HepG2 (cell line): Measurements from ENCODE around the gene PACS1. TPM values are rescaled to one million over a fixed set of nuclear protein-coding genes. Genes with fewer than 3 reads are reported as not detected.

Experiments used
- DZIP1 ChIP-seq: sonication (generic); formaldehyde crosslinking; IDR thresholded peaks from 2 replicates; pipeline ENCODE4 v1.5.0; 2020; ENCODE audit warnings: mild to moderate bottlenecking, missing genetic modification reagents
- HDAC2 ChIP-seq: sonication (generic); formaldehyde crosslinking; IDR thresholded peaks from 2 replicates; pipeline ENCODE4 v1.4.0; 2020; ENCODE audit warnings: missing genetic modification reagents
- HNF4G ChIP-seq, 2 experiments: sonication (generic) in 1 of 2; formaldehyde crosslinking in 1 of 2; IDR thresholded peaks; 2 replicates each; pipeline versions ENCODE4 v1.4.0 to v1.6.1; 2011 to 2020; ENCODE audit warnings: borderline replicate concordance in 2 of 2, low read depth in 2 of 2, mild to moderate bottlenecking in 2 of 2, low read length in 1 of 2, missing genetic modification reagents in 1 of 2, moderate library complexity in 1 of 2
- MTF2 ChIP-seq: sonication (generic); formaldehyde crosslinking; IDR thresholded peaks from 2 replicates; pipeline ENCODE4 v1.5.0; 2020; ENCODE audit warnings: missing genetic modification reagents, borderline replicate concordance
- SNRNP70 ChIP-seq: fragments of 200-400 bp; formaldehyde crosslinking; IDR thresholded peaks from 2 replicates; pipeline ENCODE4 v1.6.1; 2017; ENCODE audit warnings: mild to moderate bottlenecking, low read depth, low read length, moderate library complexity
- SRSF9 ChIP-seq: fragments of 200-400 bp; formaldehyde crosslinking; IDR thresholded peaks from 2 replicates; pipeline ENCODE4 v1.6.1; 2018; ENCODE audit warnings: borderline replicate concordance, mild to moderate bottlenecking, low read depth, low read length; ENCODE audit not compliant: insufficient read depth, poor library complexity, severe bottlenecking
- ZBTB25 ChIP-seq: IDR thresholded peaks from 2 replicates; pipeline ENCODE4 v1.6.1; 2018; ENCODE audit warnings: missing genetic modification reagents
- ZNF142 ChIP-seq: sonication (generic); formaldehyde crosslinking; IDR thresholded peaks from 2 replicates; pipeline ENCODE4 v1.4.0; 2020; ENCODE audit warnings: missing genetic modification reagents
- ZNF451 ChIP-seq: sonication (generic); formaldehyde crosslinking; IDR thresholded peaks from 2 replicates; pipeline ENCODE4 v1.5.0; 2020; ENCODE audit warnings: mild to moderate bottlenecking, missing genetic modification reagents
- ZNF576 ChIP-seq: sonication (generic); formaldehyde crosslinking; IDR thresholded peaks from 2 replicates; pipeline ENCODE4 v1.4.0; 2020; ENCODE audit warnings: mild to moderate bottlenecking, missing genetic modification reagents
- ZNF687 ChIP-seq: sonication (generic); formaldehyde crosslinking; IDR thresholded peaks from 2 replicates; pipeline ENCODE4 v1.5.1; 2020; ENCODE audit warnings: mild to moderate bottlenecking, missing genetic modification reagents, moderate library complexity
- ZSCAN25 ChIP-seq: sonication (generic); formaldehyde crosslinking; IDR thresholded peaks from 2 replicates; pipeline ENCODE4 v1.8.0; 2022; ENCODE audit warnings: mild to moderate bottlenecking, missing genetic modification reagents
- polyA plus RNA-seq, 8 experiments: library from polyadenylated mRNA; depleted of rRNA in 3 of 8; stranded (reverse) in 7 of 8; unstranded in 1 of 8; fragments of >200 nt; fragmentation: Illumina TruSeq in 4 of 8; extraction: Trizol in 4 of 8; gene quantifications; 2 replicates each; pipeline versions ENCODE4 v1.2.1 to v1.2.3, GENCODE V29; 2011 to 2016; ENCODE audit warnings: low read depth in 4 of 8, missing spikeins in 1 of 8, mixed read lengths in 1 of 8; ENCODE audit not compliant: insufficient read depth in 1 of 8
- total RNA-seq, 5 experiments: library from RNA; depleted of rRNA; stranded (reverse); fragments of >200 nt; fragmentation: Illumina TruSeq; extraction: Trizol; gene quantifications; 2 replicates each; pipeline ENCODE4 v1.2.3, GENCODE V29; 2016; ENCODE audit warnings: low read depth in 1 of 5

Gene PACS1
- total and polyA plus RNA-seq, 2 of the 13 experiments (the other 11 are each of a cell fraction or from before 2014, with no cell fraction given), result 7.6 to 8.6 TPM

GRCh38 chr11:66119348-66120133 lies 49.5 kb downstream of the PACS1 start (continued):
- no peak for TF ChIP-seq ZNF576
- TF ChIP-seq ZSCAN25 (CRISPR knock-in tag), result no peak; the same call in 1 of the 2 replicates
- TF ChIP-seq SNRNP70, result no peak
- no peak for TF ChIP-seq MTF2 (CRISPR knock-in tag)
- TF ChIP-seq ZBTB25, result no peak
- no peak for TF ChIP-seq ZNF687 (CRISPR knock-in tag)
- TF ChIP-seq ZNF451 (CRISPR knock-in tag), result no peak
- TF ChIP-seq DZIP1 (CRISPR knock-in tag), result no peak
- TF ChIP-seq SRSF9, result no peak
- TF ChIP-seq HNF4G (IDR thresholded peaks at IDR 0.05; ENCODE audit: borderline replicate concordance, low read depth, low read length), result 0 out of 2 replicates have a peak, but pooled peaks have one; percentile 25
- no peak; the same call in 1 of the 2 replicates for TF ChIP-seq HNF4G (CRISPR knock-in tag; IDR thresholded peaks at IDR 0.05; ENCODE audit: borderline replicate concordance, low read depth)
- TF ChIP-seq ZNF142, result no peak
- TF ChIP-seq HDAC2 (CRISPR knock-in tag), result no peak
